ENCODE data around the gene DCTN3.

The DCTN3 gene

DNA sequence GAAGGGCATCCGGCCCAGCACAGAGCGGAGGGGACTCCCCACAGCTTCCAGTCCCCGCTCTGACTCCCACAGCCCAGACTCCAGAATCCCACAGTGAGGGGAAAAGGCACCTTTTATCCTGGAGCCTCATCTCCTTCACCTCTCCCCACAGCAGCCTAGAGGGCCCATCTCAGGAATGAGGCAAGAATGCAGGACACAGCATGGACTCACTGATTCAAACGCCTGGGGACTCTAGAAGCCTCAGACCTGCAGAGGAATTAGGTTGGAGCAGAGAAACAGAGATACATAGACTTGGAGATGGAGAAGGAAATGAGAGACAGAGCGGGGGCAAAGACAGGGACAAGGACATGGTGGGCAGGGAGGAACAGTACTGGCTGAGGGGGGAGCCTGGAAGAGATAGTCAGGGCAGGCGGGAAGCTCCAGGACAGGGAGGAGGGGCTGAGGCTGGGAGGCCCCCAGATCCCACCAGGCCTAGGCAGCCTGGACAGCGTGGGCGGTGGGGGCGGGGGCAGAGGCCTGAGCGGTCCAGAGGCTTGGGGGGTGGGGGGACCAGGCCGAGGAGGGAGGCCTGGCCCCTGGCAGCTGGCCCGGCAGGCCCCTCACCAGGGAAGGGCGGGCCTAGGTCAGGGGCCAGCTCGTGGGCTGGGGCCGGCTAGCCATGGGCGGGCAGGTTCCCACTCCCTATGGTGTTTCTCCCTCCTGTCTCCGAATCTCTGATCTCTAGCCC, 46.5 kb downstream of the DCTN3 start:
- no peak for DNase-seq (ENCODE audit: low read depth in 2 of 2)

DNA sequence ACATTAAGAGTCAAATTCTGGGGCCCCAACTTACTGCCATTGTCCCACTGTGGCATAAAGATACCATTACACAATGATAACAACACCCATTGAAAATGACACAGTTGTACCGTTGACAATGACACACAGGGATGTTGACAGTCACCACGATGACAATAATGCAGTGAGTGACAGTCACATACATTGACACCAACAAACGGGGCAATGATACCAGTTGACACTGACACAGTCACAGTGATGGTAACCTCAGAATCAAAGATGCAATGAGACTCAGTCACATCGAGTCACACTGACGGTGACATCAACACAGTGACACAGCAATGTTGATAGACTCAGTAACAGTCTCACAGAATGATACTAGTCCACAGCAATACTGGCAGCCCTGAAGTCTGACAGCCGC, 47.7 kb downstream of the DCTN3 start:
- no peak for DNase-seq (ENCODE audit: low read depth in 2 of 2)

DNA sequence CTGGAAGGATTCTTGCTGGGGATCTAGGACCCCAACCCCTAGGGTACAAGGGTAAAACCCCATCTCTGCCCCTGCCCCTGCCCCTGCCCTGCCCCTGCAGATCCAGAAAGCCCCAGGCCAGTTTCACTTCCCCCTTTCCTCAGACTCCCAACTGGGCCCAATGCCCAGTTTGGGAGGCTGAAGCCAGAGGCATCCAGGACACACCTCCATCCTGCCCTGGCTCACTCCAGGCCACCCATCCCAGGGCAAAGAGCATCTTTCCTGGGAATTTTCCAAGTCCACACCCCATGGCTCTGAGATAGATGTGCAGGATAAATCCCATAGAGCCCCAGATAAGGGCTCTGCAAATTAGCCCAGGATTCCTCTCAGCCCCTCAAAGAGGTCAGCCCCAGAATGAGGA, 48.2 kb downstream of the DCTN3 start:
- no peak for DNase-seq (ENCODE audit: low read depth in 2 of 2)

DNA sequence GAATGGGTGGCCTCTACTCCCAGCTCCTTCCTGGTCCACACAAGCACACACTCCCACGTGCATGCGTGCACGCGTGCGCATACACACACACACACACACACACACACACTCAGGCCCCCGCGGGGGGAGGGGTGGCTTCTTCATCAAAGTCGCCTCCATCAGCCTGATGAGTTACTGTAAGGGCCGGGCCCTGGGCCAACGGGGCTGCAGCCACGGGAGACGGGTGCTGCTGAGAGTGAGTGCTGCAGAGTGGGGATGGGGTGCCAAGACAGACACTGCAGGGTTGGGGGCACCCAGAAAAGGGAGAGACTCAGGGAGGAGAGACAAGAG, 48.8 kb downstream of the DCTN3 start:
- no peak for DNase-seq (ENCODE audit: low read depth in 2 of 2)

DNA sequence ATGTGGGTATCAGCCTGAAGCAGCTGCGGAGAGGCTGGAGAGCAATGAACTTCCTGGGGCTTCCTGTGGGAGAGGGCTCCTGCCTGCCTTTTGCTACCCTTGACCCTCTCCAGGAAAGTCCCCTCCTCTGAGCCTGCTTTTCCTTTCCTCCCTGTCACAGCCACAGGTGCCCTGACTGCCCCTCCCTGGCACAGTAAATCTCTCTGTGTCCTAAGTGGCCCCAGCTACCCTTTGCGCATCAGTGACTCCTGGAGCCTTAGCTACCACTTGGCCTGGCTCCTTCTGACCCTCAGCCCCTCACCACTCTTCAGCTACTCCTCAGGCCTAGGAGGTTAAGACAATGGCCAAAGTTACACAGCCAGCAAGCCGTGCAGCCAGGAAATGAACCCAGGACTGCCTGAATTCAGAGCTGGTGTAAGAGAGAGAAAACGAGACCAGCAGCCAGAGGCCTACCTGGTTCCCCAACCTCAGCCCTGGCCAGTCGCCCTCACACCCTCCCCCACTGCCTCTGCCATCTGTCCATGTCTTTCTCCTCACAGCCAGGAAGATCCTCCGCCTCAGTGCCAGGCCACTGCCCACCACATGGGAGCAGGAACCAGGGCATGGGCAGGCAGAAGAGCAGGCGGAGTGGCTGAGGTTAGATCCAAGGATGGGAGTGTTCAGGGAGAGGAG, 49.4 kb downstream of the DCTN3 start:
- DNase-seq (ENCODE audit: low read depth in 2 of 2): no peak

DNA sequence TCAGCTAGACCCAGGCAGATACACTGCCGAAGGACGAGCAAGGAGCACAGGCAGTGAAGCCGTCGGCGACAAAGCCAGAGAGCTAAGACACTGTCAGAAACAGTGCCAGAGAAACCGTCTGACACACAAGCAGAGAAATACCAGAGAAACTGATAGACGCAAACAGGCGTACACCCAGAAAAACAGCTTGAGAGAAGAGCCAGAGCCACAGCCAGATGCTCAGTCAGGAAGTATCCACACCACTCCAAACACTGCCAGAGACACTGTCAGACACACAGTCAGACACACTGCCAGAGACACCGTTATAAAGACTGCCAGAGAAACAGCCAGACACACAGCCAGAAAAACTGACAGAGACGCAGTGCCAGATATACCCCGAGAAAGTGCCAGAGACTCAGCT, 49.9 kb downstream of the DCTN3 start:
- DNase-seq (ENCODE audit: low read depth in 2 of 2): no peak

DNA sequence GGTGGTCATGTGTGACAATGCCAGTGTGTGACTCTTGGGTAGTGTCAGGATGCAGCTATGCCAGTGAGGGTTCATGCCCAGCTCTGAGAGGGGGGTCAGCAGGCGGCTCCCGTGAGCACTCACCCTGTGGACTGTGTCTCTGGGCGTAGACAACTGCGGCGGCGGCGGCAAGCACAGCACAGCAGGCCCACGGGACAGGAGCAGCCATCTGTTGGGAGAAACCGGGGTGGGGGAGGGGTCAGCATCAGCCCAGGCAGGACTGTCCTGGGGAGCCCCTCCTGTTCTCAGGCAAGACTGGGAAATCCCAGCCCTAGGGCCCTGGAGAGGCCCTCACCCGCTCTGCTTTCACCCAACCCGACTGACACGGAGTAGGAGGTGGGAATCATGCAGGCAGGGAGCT, 51.5 kb downstream of the DCTN3 start:
- DNase-seq (ENCODE audit: low read depth in 2 of 2): no peak

DNA sequence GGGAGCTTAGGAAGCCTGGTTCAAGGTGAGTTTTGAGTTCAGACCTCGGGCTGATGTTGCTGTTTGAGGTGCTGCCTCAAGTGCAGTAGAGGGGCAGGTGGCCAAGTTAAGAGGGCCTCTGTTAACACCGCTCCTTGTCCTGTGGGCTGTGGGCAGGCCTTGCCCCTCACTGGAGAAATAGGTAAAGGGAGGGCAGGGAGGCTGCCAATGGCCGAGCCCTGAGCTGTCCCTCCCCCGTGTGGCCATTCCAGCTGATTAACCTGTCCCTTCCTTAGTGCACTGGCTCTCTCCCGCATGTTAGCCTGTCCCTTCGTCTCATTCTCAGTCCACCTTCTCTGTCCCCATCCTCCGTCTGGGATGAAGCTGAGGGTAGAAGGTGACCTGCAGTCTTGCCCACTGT, 52.2 kb downstream of the DCTN3 start:
- DNase-seq (ENCODE audit: low read depth in 2 of 2): no peak

DNA sequence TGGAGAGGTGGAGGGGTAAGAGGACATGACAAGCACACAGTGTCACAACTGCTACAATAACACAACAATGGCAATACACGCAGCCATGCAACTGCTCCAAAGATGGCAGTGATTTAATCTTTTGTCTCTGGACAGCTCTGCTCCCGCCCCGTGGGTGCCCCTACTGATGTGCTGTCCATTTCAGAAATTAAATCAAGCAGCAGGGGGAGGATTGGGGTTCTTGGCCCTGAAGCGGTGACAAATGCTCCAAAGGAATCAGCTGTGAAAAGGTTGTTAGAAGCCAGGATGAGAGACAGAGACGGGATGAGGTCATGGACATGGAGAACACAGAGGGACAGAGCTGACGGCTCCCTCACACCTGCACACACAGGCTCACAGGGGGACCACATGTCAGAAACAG, 53.3 kb downstream of the DCTN3 start:
- DNase-seq (ENCODE audit: low read depth in 2 of 2): no peak

DNA sequence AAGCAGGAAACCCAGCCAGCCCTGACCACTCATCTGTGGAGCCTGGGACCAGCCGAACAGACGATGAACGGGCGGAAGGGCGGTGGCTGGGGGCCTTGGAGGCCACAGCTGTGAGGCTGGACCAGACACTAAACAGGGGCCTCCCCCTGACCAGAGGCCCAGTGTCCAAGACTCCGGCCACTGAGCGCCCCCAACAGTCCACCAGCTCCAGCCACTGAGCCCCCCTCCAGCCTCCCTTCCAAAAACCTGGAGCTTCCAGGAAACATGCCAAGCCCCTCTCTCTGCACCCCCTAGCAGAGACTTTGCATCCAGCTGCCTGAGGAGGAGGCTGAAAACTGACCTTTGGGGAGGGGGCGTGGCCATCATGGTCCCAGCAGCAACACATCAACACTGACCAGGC, 54.0 kb downstream of the DCTN3 start:
- DNase-seq (ENCODE audit: low read depth in 2 of 2): no peak

DNA sequence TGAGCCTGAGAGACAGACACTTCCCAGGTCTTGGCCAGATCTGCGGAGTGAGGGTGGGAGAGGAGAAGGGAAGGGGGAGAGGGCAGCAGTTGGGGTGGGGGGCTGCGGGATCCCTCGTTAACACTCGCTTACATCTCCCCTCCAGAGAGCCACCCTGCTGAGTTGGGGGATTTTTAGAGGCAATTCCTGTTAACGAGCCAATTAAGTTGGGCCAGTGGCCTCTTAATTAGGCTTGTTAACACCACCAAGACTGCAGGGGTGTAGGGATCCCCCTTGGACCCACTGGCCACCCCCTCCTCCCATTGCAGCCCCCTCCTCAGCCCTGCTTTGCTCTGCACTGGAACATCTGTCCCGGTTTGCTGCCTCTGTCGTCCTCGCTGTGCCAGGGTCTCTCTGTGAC, 54.4 kb downstream of the DCTN3 start:
- DNase-seq (ENCODE audit: low read depth in 2 of 2): no peak

DNA sequence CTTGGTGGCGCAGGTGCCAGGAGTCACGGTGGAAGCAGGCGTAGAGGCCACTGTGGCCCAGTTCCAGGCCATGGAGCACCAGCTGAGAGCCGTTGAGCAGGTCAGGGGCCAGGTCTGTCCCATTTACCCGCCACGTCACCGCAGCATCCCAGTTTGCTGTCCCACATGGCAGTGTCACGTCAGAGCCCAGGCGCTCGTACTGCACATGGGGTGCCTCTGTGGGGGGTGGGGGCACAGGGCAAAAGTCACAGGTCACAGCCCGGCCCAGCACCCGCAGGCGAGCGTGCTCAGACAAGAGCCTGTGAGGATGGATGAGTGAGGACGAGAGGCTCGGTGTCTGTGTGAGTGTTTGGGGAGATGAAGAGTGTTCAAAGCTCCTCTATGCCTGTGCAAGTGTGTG, 55.7 kb downstream of the DCTN3 start:
- no peak for DNase-seq (ENCODE audit: low read depth in 2 of 2)

Data from fibroblast of skin of left biceps (primary cell).